B cell (primary cell): ENCODE measurements around the gene TSC1. TPM values are rescaled to one million over a fixed set of nuclear protein-coding genes. Genes with fewer than 3 reads are reported as not detected.
A peak's percentile ranks its signal among the peaks of the same experiment; 100 is the strongest.

Experiments used
- ATAC-seq: fragments of 200-7000 bp; cut with Tn5 transposase; one replicate; pipeline ENCODE4 v1.10.0; 2021; ENCODE audit warnings: low read depth, mild to moderate bottlenecking, moderate number of reproducible peaks, moderate library complexity
- CTCF ChIA-PET: fragments of 350-600 bp; sonication (Branson Sonifier 250); formaldehyde crosslinking; loops from one replicate; lab custom pipeline; 2021; ENCODE audit warnings: antibody characterized with exemption, inconsistent platforms; lab: Charles Lee
- POLR2A ChIA-PET: fragments of 350-600 bp; sonication (Branson Sonifier 250); formaldehyde crosslinking; loops from one replicate; lab custom pipeline; 2021; ENCODE audit warnings: antibody characterized with exemption; lab: Charles Lee
- DNase-seq: peaks from one replicate; pipeline ENCODE4 v3.0.0; 2013
- H2AFZ ChIP-seq: 2 replicates; pipeline ENCODE4 v1.6.1; 2012; ENCODE audit warnings: mild to moderate bottlenecking, low read depth, low read length; ENCODE audit not compliant: insufficient read depth, poor library complexity, severe bottlenecking
- H3K27ac ChIP-seq, 2 donors: 1 replicate in 1 of 2; 2 replicates in 1 of 2; pipeline ENCODE4 v1.5.1; 2012 to 2013; ENCODE audit warnings: low read length in 2 of 2, mild to moderate bottlenecking in 2 of 2, moderate library complexity in 1 of 2
- H3K27me3 ChIP-seq, 4 experiments: fragments of 200-600 bp in 1 of 4; sonication (generic) in 1 of 4; replicated peaks in 1 of 4; 1 replicate in 2 of 4; 2 replicates in 2 of 4; pipeline versions ENCODE4 v1.6.1 to v1.7.0; 2013 to 2016; ENCODE audit warnings: low read length in 3 of 4, mild to moderate bottlenecking in 2 of 4, mixed read lengths in 1 of 4, moderate library complexity in 1 of 4; ENCODE audit not compliant: insufficient read depth in 4 of 4, control insufficient read depth in 3 of 4; ENCODE audit errors: control extremely low read depth in 1 of 4
- H3K36me3 ChIP-seq, 2 experiments: replicated peaks in 1 of 2; 1 replicate in 1 of 2; 2 replicates in 1 of 2; pipeline versions ENCODE4 v1.6.1 to v1.7.1; 2013; ENCODE audit warnings: low read length in 1 of 2; ENCODE audit not compliant: insufficient read depth in 2 of 2, control insufficient read depth in 1 of 2; ENCODE audit errors: control extremely low read depth in 1 of 2, extremely low read depth in 1 of 2
- H3K4me1 ChIP-seq, 2 donors: fragments of 200-600 bp in 1 of 2; sonication (generic) in 1 of 2; 1 replicate in 1 of 2; 2 replicates in 1 of 2; pipeline versions ENCODE4 v1.5.1 to v1.6.1; 2013 to 2017; ENCODE audit warnings: low read length in 2 of 2; ENCODE audit not compliant: control insufficient read depth in 2 of 2, insufficient read depth in 2 of 2
- H3K4me2 ChIP-seq: replicated peaks from 2 replicates; pipeline ENCODE3; 2012; ENCODE audit warnings: mild to moderate bottlenecking, low read depth, low read length; ENCODE audit not compliant: poor library complexity, severe bottlenecking
- H3K4me3 ChIP-seq, 5 experiments: fragments of 200-600 bp in 1 of 5; sonication (generic) in 1 of 5; 1 replicate in 3 of 5; 2 replicates in 2 of 5; pipeline versions ENCODE4 v1.5.1 to v1.7.0; 2011 to 2016; ENCODE audit warnings: low read length in 4 of 5, mild to moderate bottlenecking in 4 of 5, low read depth in 2 of 5, control low read depth in 1 of 5, moderate library complexity in 1 of 5; ENCODE audit not compliant: insufficient read depth in 1 of 5; ENCODE audit errors: control extremely low read depth in 1 of 5, extremely low read depth in 1 of 5
- H3K79me2 ChIP-seq: fragments of 200-600 bp; sonication (generic); one replicate; pipeline ENCODE4 v1.6.0; 2016; ENCODE audit warnings: low read length; ENCODE audit not compliant: control insufficient read depth, insufficient read depth
- H3K9ac ChIP-seq: fragments of 200-600 bp; sonication (generic); 2 replicates; pipeline ENCODE4 v1.6.1; 2017; ENCODE audit warnings: mild to moderate bottlenecking, low read length, moderate library complexity
- H3K9me3 ChIP-seq, 3 donors: one replicate each; pipeline versions ENCODE4 v1.6.1 to v1.7.1; 2013; ENCODE audit warnings: low read length in 2 of 3; ENCODE audit not compliant: control insufficient read depth in 2 of 3, insufficient read depth in 1 of 3; ENCODE audit errors: control extremely low read depth in 1 of 3
- H4K20me1 ChIP-seq: 2 replicates; pipeline ENCODE4 v1.6.0; 2012; ENCODE audit warnings: mild to moderate bottlenecking, low read length; ENCODE audit not compliant: insufficient read depth, control insufficient read depth, poor library complexity, severe bottlenecking
- H3K27ac Mint-ChIP-seq: one replicate; pipeline ENCODE4 v1.8.0; 2021; ENCODE audit warnings: mixed read lengths
- H3K27me3 Mint-ChIP-seq: one replicate; pipeline ENCODE4 v1.8.0; 2021; ENCODE audit warnings: mixed read lengths
- H3K4me1 Mint-ChIP-seq: one replicate; pipeline ENCODE4 v1.8.0; 2021; ENCODE audit warnings: mixed read lengths
- H3K4me3 Mint-ChIP-seq: one replicate; pipeline ENCODE4 v1.8.0; 2021; ENCODE audit warnings: mixed read lengths
- H3K9me3 Mint-ChIP-seq: one replicate; pipeline ENCODE4 v1.8.0; 2022; ENCODE audit warnings: mixed read lengths; ENCODE audit not compliant: insufficient read depth
- CTCF ChIP-seq: fragments of 200-600 bp; IDR thresholded peaks from one replicate; pipeline ENCODE4 v1.8.0; 2022; ENCODE audit warnings: antibody characterized with exemption, mild to moderate bottlenecking
- EZH2 ChIP-seq: IDR thresholded peaks from 2 replicates; pipeline ENCODE4 v1.6.1; 2012; ENCODE audit warnings: borderline replicate concordance, low read depth, mild to moderate bottlenecking, moderate library complexity, low read length; ENCODE audit not compliant: insufficient read depth, poor library complexity, severe bottlenecking
- WGBS: methylation state at CpG from one replicate; pipeline ENCODE4 v1.1.5; 2013; ENCODE audit warnings: missing lambda C conversion rate; ENCODE audit not compliant: insufficient coverage; 5-methylcytosine and 5-hydroxymethylcytosine counted together
- intact Hi-C: fragments of 100-400 bp; cut with micrococcal nuclease; formaldehyde crosslinking; loops from one replicate; pipeline ENCODE4 v1.10.0; 2022
- polyA plus RNA-seq: library from polyadenylated mRNA; depleted of rRNA; stranded (reverse); fragments of >200 nt; gene quantifications from 2 replicates; pipeline ENCODE4 v1.2.3, GENCODE V29; 2012
- total RNA-seq, 2 donors: library from RNA; stranded (reverse); fragments of 120-200 nt in 1 of 2; gene quantifications; 1 replicate in 1 of 2; 2 replicates in 1 of 2; pipeline versions ENCODE4 v1.2.3 to v1.2.4, GENCODE V29; 2013 to 2022

TSC1 gene
- total and polyA plus RNA-seq, 2 donors (not counting 1 experiment from before 2014, with no cell fraction given) = 34.4 to 102 TPM

- no peak for ATAC-seq
- no peak overlapping the region for H3K4me3 ChIP-seq
- 97% methylated on average over 18 of the region's 27 CpGs for WGBS
- no peak overlapping the region for H3K9ac ChIP-seq
- H3K27ac Mint-ChIP-seq = peak overlapping the region; percentile 37
- H3K4me3 Mint-ChIP-seq = no peak overlapping the region
- no peak for DNase-seq
- peaks cover 6% of the 10 kb centered on the region for H3K79me2 ChIP-seq
- no peaks in the 10 kb centered on the region for H3K27me3 ChIP-seq
- peaks cover 48 to 52% of the 10 kb centered on the region in 2 donors for H3K4me1 ChIP-seq
- H3K9me3 ChIP-seq = peaks cover 0 to 6% (median 0%) of the 10 kb centered on the region in 3 donors
- H3K4me1 Mint-ChIP-seq = peaks cover 46% of the 10 kb centered on the region
- H2AFZ ChIP-seq = no peak overlapping the region
- ChIA-PET POLR2A (no interaction called here), CTCF (interaction anchor here (1.0 kb wide), 2 partner anchors 16 to 18 kb away, joined by 3 read pairs; no protein-coding TSS in a partner anchor)
- no peaks in the 10 kb centered on the region for H3K36me3 ChIP-seq
- H3K27me3 Mint-ChIP-seq = no peaks in the 10 kb centered on the region
- H4K20me1 ChIP-seq = no peaks in the 10 kb centered on the region
- no peak overlapping the region for H3K4me2 ChIP-seq
- intact Hi-C loops = no loop called here
- no peaks in the 10 kb centered on the region for H3K9me3 Mint-ChIP-seq
- no peak overlapping the region for H3K27ac ChIP-seq
- TF ChIP-seq EZH2 (no peak), CTCF (no peak)
Observed at GRCh38 chr9:132883349-132884294, 60.8 kb downstream of the TSC1 start.

DNA sequence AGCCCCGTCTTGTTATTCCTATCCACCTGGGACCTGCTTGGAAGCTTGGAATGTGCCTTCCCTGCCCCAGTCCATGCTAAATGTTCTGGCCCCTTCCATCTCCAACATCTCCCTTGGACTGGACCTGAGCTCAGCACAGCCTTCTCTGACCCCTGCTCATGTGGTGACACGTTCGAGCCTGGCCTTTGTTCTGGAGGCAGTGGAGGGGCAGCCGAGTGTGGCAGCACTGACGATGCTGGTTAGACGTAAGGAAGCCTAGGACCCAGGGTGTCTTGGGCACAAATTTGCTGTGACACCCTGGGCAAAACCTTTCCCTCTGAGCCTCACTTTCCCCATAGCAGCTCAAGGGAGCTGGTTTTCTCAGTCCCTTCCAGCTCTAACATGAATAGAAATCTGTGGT, 61.8 kb downstream of the TSC1 start:
- Histone ChIP-seq H2AFZ (no peak overlapping the region), H3K79me2 (peaks cover 1% of the 10 kb centered on the region), H3K4me2 (no peak overlapping the region), H3K9ac (no peak overlapping the region), H3K27ac (no peak overlapping the region), H3K27me3 (no peaks in the 10 kb centered on the region), H3K4me1 (peaks cover 38 to 49% of the 10 kb centered on the region in 2 donors), H3K9me3 (no peaks in the 10 kb centered on the region), H4K20me1 (no peaks in the 10 kb centered on the region), H3K4me3 (no peak overlapping the region), H3K36me3 (no peaks in the 10 kb centered on the region)
- Mint-ChIP-seq H3K27ac (no peak overlapping the region), H3K4me1 (peaks cover 38% of the 10 kb centered on the region), H3K4me3 (no peak overlapping the region), H3K27me3 (no peaks in the 10 kb centered on the region), H3K9me3 (no peaks in the 10 kb centered on the region)
- POLR2A ChIA-PET = no interaction called here
- CTCF ChIA-PET = no interaction called here
- intact Hi-C loops = no loop called here
- no peak for ATAC-seq
- no peak for DNase-seq
- no peak for TF ChIP-seq EZH2
- TF ChIP-seq CTCF = no peak
- WGBS = 84% methylated on average over 6 of the region's 6 CpGs
